Occipital lobe (tissue), 2 donors: Measurements from ENCODE around the gene SHC3. TPM values are rescaled to one million over a fixed set of nuclear protein-coding genes. Genes with fewer than 3 reads are reported as not detected.
A peak's percentile ranks its signal among the peaks of the same experiment; 100 is the strongest.

Experiments
- DNase-seq: peaks from one replicate; lab custom pipeline; 2025; lab: John Stamatoyannopoulos, UW
- total RNA-seq: library from RNA; depleted of rRNA; stranded (reverse); fragments of >200 nt; gene quantifications from one replicate; pipeline ENCODE4 v1.2.3, GENCODE V29; 2014

The SHC3 gene
- total RNA-seq, 1 donor from 2014 or later = 51.5 TPM

- DNase-seq = no peak
Observed at GRCh38 chr9:89186960-89187359, 8.3 kb upstream of the SHC3 start.

GRCh38 chr9:89185980-89186379, 7.4 kb upstream of the SHC3 start:
- no peak for DNase-seq

- no peak for DNase-seq
Observed at GRCh38 chr9:89183146-89183545, 4.5 kb upstream of the SHC3 start.

GRCh38 chr9:89182369-89182768, 3.8 kb upstream of the SHC3 start:
- no peak for DNase-seq

- DNase-seq = peak; percentile 91
Observed at GRCh38 chr9:89179895-89180734, 1.5 kb upstream of the SHC3 start.

GRCh38 chr9:89179540-89179894, 899 bp upstream of the SHC3 start:
- DNase-seq = no peak

- DNase-seq = no peak
Observed at GRCh38 chr9:89178830-89179539, 367 bp upstream of the SHC3 start.

GRCh38 chr9:89177012-89177943, 1.3 kb downstream of the SHC3 start:
- no peak for DNase-seq

- DNase-seq = no peak
Observed at GRCh38 chr9:89175828-89176261, 2.8 kb downstream of the SHC3 start.

GRCh38 chr9:89174291-89174690, 4.3 kb downstream of the SHC3 start:
- DNase-seq = no peak

- no peak for DNase-seq
Observed at GRCh38 chr9:89173072-89173471, 5.5 kb downstream of the SHC3 start.

GRCh38 chr9:89172398-89172797, 6.2 kb downstream of the SHC3 start:
- no peak for DNase-seq

GRCh38 chr9:89171693-89172092, 6.9 kb downstream of the SHC3 start:
- peak; percentile 40 for DNase-seq

- DNase-seq = no peak
Observed at GRCh38 chr9:89171231-89171630, 7.4 kb downstream of the SHC3 start.

GRCh38 chr9:89168901-89169813, 9.5 kb downstream of the SHC3 start:
- DNase-seq = no peak

GRCh38 chr9:89167788-89168187, 10.8 kb downstream of the SHC3 start:
- DNase-seq = no peak

- DNase-seq = no peak
Observed at GRCh38 chr9:89166852-89167251, 11.8 kb downstream of the SHC3 start.

GRCh38 chr9:89165880-89166279, 12.7 kb downstream of the SHC3 start:
- no peak for DNase-seq

GRCh38 chr9:89165341-89165740, 13.3 kb downstream of the SHC3 start:
- DNase-seq = no peak

- DNase-seq = no peak
Observed at GRCh38 chr9:89161221-89161620, 17.4 kb downstream of the SHC3 start.

- no peak for DNase-seq
Observed at GRCh38 chr9:89160806-89161205, 17.8 kb downstream of the SHC3 start.
